ENCODE measurements around the gene SLC16A13. TPM values are rescaled to one million over a fixed set of nuclear protein-coding genes. Genes with fewer than 3 reads are reported as not detected.

SLC16A13 gene
- total and polyA plus RNA-seq, 2 of the 8 experiments (the other 6 are each of a cell fraction or from before 2014, with no cell fraction given) = 5.4 to 5.8 TPM

GRCh38 chr17:7047566-7047965 lies 11.8 kb downstream of the SLC16A13 start:
- H3K9me3 ChIP-seq (ENCODE audit: insufficient read depth in 2 of 2, low read depth in 1 of 2, low read length in 1 of 2) = no peaks in the 10 kb centered on the region
- no peak overlapping the region for H2AFZ ChIP-seq (ENCODE audit: low read length)
- no peak overlapping the region for H2AK5ac ChIP-seq (ENCODE audit: low read depth, low read length)
- no peak overlapping the region for H3K56ac ChIP-seq (replicated peaks; ENCODE audit: insufficient read length, low read depth, low read length)
- no peak overlapping the region for H3K4ac ChIP-seq (replicated peaks; ENCODE audit: insufficient read length, low read depth, low read length)
- H4K91ac ChIP-seq (replicated peaks; ENCODE audit: insufficient read length, low read length) = no peak overlapping the region
- no peak overlapping the region for H2BK15ac ChIP-seq (ENCODE audit: low read length)
- H3K9ac ChIP-seq (replicated peaks in 1 of 4; ENCODE audit: extremely low read depth in 1 of 4, low read depth in 3 of 4, low read length in 3 of 4) = no peak overlapping the region
- H3K14ac ChIP-seq (ENCODE audit: insufficient read length) = no peak overlapping the region
- no peak overlapping the region for H2BK20ac ChIP-seq (ENCODE audit: low read length)
- peaks cover 24% of the 10 kb centered on the region; the same call in 1 of the 2 replicates for H3K23me2 ChIP-seq (ENCODE audit: low read depth, low read length)
- H3K79me1 ChIP-seq (ENCODE audit: low read depth, low read length) = no peaks in the 10 kb centered on the region
- no peak overlapping the region for H2BK120ac ChIP-seq (replicated peaks; ENCODE audit: low read depth, low read length)
- peaks cover 3 to 27% (median 24%) of the 10 kb centered on the region in 4 experiments for H3K27me3 ChIP-seq (replicated peaks in 1 of 4; ENCODE audit: control insufficient read depth in 3 of 4, extremely low read depth in 1 of 4, insufficient read depth in 3 of 4, low read length in 3 of 4)
- H4K8ac ChIP-seq (ENCODE audit: extremely low read depth, insufficient read depth, low read length) = no peak overlapping the region
- FAIRE-seq (no peak), DNase-seq (ENCODE audit: low read depth in 1 of 2, low spot score in 2 of 2) (no peak)
- no peak overlapping the region for H3K27ac ChIP-seq (ENCODE audit: low read depth, low read length)
- peaks cover 0 to 5% of the 10 kb centered on the region in 2 experiments for H4K20me1 ChIP-seq (replicated peaks in 1 of 2; ENCODE audit: control insufficient read depth in 1 of 2, insufficient read depth in 2 of 2, low read length in 2 of 2)
- CTCF ChIA-PET (ENCODE audit: partially characterized antibody) = interaction anchor here (0.6 to 17.5 kb wide), 11 partner anchors 10 to 137 kb away, joined by 3 to 434 read pairs (median 5); partner anchors contain the start of gene ASGR1
- no peaks in the 10 kb centered on the region for H3K79me2 ChIP-seq (ENCODE audit: control insufficient read depth in 1 of 2, insufficient read depth in 2 of 2, low read length in 2 of 2)
- H3K4me1 ChIP-seq (replicated peaks in 1 of 4; ENCODE audit: control insufficient read depth in 3 of 4, insufficient read depth in 4 of 4, low read length in 3 of 4) = peaks cover 0 to 15% (median 9%) of the 10 kb centered on the region in 4 experiments; a peak in 5 of 7 replicates
- H3K4me2 ChIP-seq (ENCODE audit: insufficient read depth in 1 of 2, low read depth in 2 of 2, low read length in 2 of 2) = peak overlapping the region in 1 of 2 experiments; percentile 97; a peak in 1 of 4 replicates
- H3K4me3 ChIP-seq (ENCODE audit: extremely low read depth in 1 of 4, insufficient read depth in 2 of 4, low read depth in 3 of 4, low read length in 4 of 4) = no peak overlapping the region
- POLR2A ChIA-PET (ENCODE audit: partially characterized antibody) = no interaction called here
- TF ChIP-seq BACH1 (IDR thresholded peaks at IDR 0.05; ENCODE audit: low read length) (no peak), POLR2A (IDR thresholded peaks at IDR 0.05; ENCODE audit: control extremely low read depth in 1 of 2, low read depth in 2 of 2, low read length in 2 of 2) (no peak), TAF7 (optimal IDR thresholded peaks at IDR 0.05; ENCODE audit: borderline replicate concordance, low read depth, low read length) (no peak), HDAC2 (IDR thresholded peaks at IDR 0.05; ENCODE audit: borderline replicate concordance in 1 of 2, low read depth in 2 of 2, low read length in 2 of 2) (no peak), KDM5A (IDR thresholded peaks at IDR 0.05; ENCODE audit: low read length) (no peak), ASH2L (IDR thresholded peaks at IDR 0.05; ENCODE audit: low read length) (no peak), SAP30 (IDR thresholded peaks at IDR 0.05; ENCODE audit: insufficient read depth, insufficient replicate concordance, low read length) (no peak), CEBPB (IDR thresholded peaks at IDR 0.05; ENCODE audit: low read depth, low read length) (no peak), SIRT6 (IDR thresholded peaks at IDR 0.05; ENCODE audit: low read length) (no peak), JUND (IDR thresholded peaks at IDR 0.05; ENCODE audit: low read length) (no peak), GABPA (IDR thresholded peaks at IDR 0.05; ENCODE audit: borderline replicate concordance, insufficient read depth, low read length) (no peak), CBX5 (IDR thresholded peaks at IDR 0.05; ENCODE audit: low read depth, low read length) (no peak), KDM4A (IDR thresholded peaks at IDR 0.05; ENCODE audit: low read depth, low read length, severe bottlenecking) (no peak), SP2 (IDR thresholded peaks at IDR 0.05; ENCODE audit: low read length) (no peak), SUZ12 (IDR thresholded peaks at IDR 0.05; ENCODE audit: low read length) (no peak)
- no peaks in the 10 kb centered on the region for H3K36me3 ChIP-seq (ENCODE audit: control insufficient read depth in 2 of 4, insufficient read depth in 4 of 4, low read length in 3 of 4)
- H3K18ac ChIP-seq (ENCODE audit: extremely low read depth, low read length) = no peak overlapping the region
- WGBS, 2 experiments (ENCODE audit: extremely low coverage in 1 of 2, insufficient coverage in 1 of 2, insufficient read length in 1 of 2, insufficient replicate concordance in 2 of 2, low coverage in 1 of 2, low lambda C conversion rate in 2 of 2, missing lambda C conversion rate in 1 of 2) = 87% methylated on average over 6 of the region's 6 CpGs; no CpG with 5 or more reads in 1 of the 2 experiments
- no peak overlapping the region for H3K23ac ChIP-seq (ENCODE audit: insufficient read length)
- no peak overlapping the region for H4K5ac ChIP-seq (ENCODE audit: insufficient read length, low read depth, low read length)
- H2BK12ac ChIP-seq (ENCODE audit: low read depth, low read length) = no peak overlapping the region
- no peak overlapping the region for H2BK5ac ChIP-seq (ENCODE audit: low read depth, low read length)

Data from H1 (cell line).